SK-N-MC (cell line): Measurements from ENCODE around the gene RHBDD2.

ENCODE experiments used
- DNase-seq: peaks from one replicate; pipeline ENCODE4 v3.0.0-alpha.2; 2011; ENCODE audit warnings: low read depth, low spot score
- H3K27ac ChIP-seq: fragments of 200-600 bp; sonication (generic); 2 replicates; pipeline ENCODE4 v1.5.1; 2016; ENCODE audit warnings: mixed run types
- H3K36me3 ChIP-seq: fragments of 200-600 bp; sonication (generic); 2 replicates; pipeline ENCODE4 v1.6.1; 2017; ENCODE audit warnings: antibody characterized with exemption, low read length, mixed read lengths; ENCODE audit not compliant: insufficient read depth
- H3K4me3 ChIP-seq: fragments of 200-600 bp; sonication (generic); 2 replicates; pipeline ENCODE4 v1.5.1; 2016
- H3K9ac ChIP-seq: fragments of 200-600 bp; sonication (generic); 2 replicates; pipeline ENCODE4 v1.8.0; 2017; ENCODE audit warnings: mixed run types, mixed read lengths; ENCODE audit not compliant: insufficient read length
- H3K9me3 ChIP-seq: fragments of 200-600 bp; sonication (generic); 2 replicates; pipeline ENCODE4 v1.6.1; 2017; ENCODE audit warnings: low read depth, mild to moderate bottlenecking, antibody characterized with exemption, low read length, moderate library complexity, mixed read lengths
- EZH2 ChIP-seq: fragments of 200-600 bp; sonication (generic); IDR thresholded peaks from one replicate; pipeline ENCODE4 v1.6.1; 2017; ENCODE audit warnings: antibody characterized with exemption
- FOXP2 ChIP-seq: optimal IDR thresholded peaks from 2 replicates; pipeline ENCODE3; 2011; ENCODE audit warnings: mild to moderate bottlenecking, moderate library complexity; ENCODE audit not compliant: insufficient read depth; ENCODE audit errors: extremely low read length, control extremely low read depth
- POLR2AphosphoS5 ChIP-seq: IDR thresholded peaks from 2 replicates; pipeline ENCODE4 v1.6.1; 2012; ENCODE audit warnings: mild to moderate bottlenecking, low read depth, low read length, borderline replicate concordance

RHBDD2 gene

DNA sequence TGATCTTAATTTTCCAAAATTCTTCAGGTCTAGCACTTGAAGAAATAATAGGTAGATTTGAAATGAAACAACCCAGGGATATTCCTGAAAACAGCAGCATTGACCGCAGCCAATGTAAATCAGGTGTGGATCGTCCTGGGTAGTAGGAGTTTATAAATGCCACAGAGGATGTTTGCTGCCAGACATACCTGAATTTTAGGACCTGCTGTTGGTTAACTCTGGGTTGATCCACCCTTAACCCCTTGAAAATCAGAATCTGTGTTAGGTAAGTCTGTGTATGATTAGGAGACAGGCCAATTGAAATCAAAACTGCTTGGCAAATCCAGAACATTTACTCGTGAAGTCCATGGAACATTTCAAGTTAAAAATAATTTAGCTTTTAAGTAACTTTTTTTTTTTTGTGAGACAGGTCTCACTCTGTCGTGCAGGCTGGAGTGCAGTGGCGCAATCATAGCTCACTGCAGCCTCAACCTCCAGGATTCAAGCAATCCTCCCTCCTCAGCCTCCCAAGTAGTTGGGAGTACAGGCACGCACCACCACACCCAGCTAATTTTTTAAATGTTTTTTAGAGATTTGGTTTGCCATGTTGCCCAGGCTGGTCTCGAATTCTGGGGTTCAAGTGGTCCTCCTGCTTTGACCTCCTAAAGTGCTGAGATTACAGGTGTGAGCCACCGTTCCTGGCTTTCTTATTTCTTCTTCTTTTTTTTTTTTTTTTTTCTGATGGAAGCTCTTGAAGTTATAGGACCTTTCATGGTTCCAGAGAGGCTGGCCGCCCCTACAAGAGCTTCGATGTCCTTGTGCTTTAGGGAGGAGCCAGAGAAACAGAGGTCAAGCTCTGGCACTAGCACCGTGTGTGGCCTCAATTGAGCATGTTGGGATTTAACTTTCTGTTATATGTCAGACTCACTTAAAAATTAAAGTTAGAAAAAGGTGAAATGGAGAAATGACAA, 38.1 kb downstream of the RHBDD2 start:
- no peak overlapping the region for H3K27ac ChIP-seq

DNA sequence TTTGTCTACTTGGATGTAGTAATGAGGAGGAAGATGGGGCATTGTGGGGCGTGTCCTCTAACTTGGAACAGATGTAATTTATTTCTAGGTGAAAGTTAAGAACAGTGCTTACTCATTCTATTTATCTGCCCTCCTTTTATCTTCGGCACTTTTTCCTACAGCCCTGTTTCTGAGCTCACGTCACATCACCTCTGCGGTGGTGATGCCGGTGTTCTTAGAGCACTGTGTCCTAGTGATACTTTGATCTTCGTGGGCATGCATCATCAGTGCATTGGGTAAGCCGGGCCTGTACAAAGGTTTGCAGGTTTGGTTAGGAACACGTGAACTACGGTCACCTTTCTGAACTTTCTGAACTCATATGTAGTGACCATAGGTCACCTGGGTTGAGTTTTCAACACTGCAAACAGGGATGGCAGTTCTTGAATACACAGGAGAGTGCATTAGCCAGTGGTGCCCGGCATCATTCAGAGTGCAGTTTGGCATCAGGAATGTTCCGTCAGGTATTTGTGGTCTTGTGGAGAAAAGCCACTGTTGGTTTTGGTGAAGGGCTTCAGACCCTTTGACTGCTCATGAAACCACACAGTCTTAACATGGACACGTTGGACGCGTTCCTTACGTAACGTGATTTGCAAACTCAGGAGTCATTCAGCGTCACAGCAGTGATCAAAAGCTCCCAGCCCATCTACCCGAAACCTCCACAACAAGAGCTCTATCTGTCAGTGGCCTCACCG, 41.8 kb downstream of the RHBDD2 start:
- H3K9ac ChIP-seq, result no peak overlapping the region
- H3K36me3 ChIP-seq, result no peaks in the 10 kb centered on the region
- TF ChIP-seq POLR2AphosphoS5, result no peak
- TF ChIP-seq EZH2, result no peak
- TF ChIP-seq FOXP2, result no peak
- DNase-seq, result no peak
- no peak overlapping the region for H3K4me3 ChIP-seq
- no peak overlapping the region for H3K27ac ChIP-seq
- H3K9me3 ChIP-seq, result no peaks in the 10 kb centered on the region

More for the DNA sequence above, 38.1 kb downstream of the RHBDD2 start:
- no peak for DNase-seq
- Histone ChIP-seq H3K36me3 (no peaks in the 10 kb centered on the region), H3K9me3 (no peaks in the 10 kb centered on the region), H3K4me3 (peak overlapping the region; percentile 96), H3K9ac (no peak overlapping the region)
- TF ChIP-seq POLR2AphosphoS5, result no peak
- no peak for TF ChIP-seq FOXP2
- TF ChIP-seq EZH2, result no peak

DNA sequence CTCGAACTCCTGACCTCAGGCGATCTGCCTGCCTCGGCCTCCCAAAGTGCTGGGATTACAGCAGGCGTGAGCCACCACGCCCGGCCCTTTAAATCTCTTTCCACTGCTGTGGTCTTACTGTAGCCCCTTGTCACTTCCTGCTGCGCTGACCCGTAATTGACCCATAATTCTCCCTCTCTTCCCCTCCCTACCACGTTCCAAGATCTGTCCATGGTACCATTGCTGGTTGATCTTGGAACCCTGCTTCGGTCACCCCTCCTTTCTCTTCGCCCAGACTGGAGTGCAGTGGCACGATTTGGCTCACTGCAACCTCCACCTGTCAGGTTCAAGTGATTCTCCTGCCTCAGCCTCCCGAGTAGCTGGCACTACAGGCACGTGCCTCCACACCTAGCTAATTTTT, 42.6 kb downstream of the RHBDD2 start:
- no peaks in the 10 kb centered on the region for H3K36me3 ChIP-seq
- DNase-seq, result no peak
- no peak overlapping the region for H3K27ac ChIP-seq
- H3K9me3 ChIP-seq, result no peaks in the 10 kb centered on the region
- H3K4me3 ChIP-seq, result no peak overlapping the region
- no peak for TF ChIP-seq EZH2
- no peak overlapping the region for H3K9ac ChIP-seq

DNA sequence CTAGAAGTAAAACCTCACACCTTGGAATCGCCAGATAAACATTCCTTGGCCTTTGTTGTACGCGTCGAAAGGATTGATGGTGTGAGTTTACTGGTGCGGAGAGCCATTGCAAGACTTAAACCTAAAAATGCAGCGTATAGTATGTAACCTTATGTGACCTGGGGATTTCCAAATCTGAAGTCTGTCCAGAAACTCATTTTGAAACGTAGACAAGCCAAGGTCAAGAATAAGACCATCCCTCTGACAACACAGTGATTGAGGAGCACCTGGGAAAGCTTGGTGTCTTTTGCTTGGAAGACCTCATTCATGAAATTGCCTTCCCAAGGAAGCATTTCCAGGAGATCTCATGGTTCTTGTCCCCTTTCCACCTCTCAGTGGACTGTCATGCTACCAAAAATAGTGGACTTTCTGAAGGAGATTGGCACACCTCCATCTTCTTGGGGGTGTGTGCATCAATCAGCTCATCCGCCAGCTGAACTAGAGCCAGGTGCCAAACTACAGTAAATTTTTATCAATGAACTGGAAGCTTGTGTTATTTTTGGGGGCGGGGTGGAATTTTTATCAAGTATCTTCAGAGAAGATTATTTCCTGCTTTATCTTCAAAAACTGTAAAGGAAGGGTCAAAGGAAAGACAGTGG, 44.3 kb downstream of the RHBDD2 start:
- Histone ChIP-seq H3K36me3 (no peaks in the 10 kb centered on the region), H3K9me3 (no peaks in the 10 kb centered on the region), H3K27ac (no peak overlapping the region), H3K9ac (no peak overlapping the region), H3K4me3 (no peak overlapping the region)
- no peak for TF ChIP-seq EZH2
- TF ChIP-seq FOXP2, result no peak
- no peak for TF ChIP-seq POLR2AphosphoS5
- DNase-seq, result no peak

DNA sequence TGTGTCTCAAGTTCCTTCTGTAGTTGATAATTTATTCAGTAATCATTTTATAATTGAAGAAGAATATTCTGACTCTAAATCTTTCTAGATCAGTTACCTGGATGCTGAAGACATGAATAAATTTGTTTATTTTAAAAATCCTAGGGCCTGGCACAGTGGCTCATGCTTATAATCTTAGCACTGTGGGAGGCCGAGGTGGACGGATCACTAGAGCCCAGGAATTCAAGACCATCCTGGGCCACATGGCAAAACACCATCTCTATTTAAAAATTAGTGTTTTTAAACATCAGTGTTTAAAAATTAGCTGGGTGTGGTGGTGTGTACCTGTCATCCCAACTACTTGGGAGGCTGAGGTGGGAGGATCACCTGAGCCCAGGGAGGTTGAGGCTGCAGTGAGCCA, 45.4 kb downstream of the RHBDD2 start:
- no peak for DNase-seq
- no peak overlapping the region for H3K4me3 ChIP-seq
- no peak overlapping the region for H3K9ac ChIP-seq
- no peak for TF ChIP-seq EZH2
- TF ChIP-seq POLR2AphosphoS5, result no peak
- no peaks in the 10 kb centered on the region for H3K36me3 ChIP-seq
- no peak overlapping the region for H3K27ac ChIP-seq
- no peaks in the 10 kb centered on the region for H3K9me3 ChIP-seq

DNA sequence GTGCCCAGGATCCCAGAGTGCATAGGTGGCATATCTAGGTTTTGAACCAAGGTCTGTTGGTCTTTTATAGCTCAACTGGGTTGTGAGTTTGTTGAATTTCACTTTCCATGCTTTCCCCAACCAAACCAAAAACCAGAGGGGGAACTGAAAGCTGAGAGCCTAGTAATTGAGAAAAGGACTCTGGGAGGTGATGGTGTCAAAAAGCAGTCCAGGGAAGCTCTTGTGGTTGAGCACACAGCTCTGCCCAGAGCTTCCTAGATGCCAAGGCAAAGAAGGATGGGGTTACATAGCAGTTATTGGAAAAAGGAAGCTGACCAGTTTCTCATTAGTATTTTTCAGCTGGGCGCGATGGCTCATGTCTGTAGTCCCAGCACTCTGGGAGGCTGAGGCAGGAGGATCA, 46.1 kb downstream of the RHBDD2 start:
- Histone ChIP-seq H3K36me3 (no peaks in the 10 kb centered on the region), H3K9ac (no peak overlapping the region), H3K9me3 (no peaks in the 10 kb centered on the region), H3K4me3 (no peak overlapping the region), H3K27ac (no peak overlapping the region)
- no peak for DNase-seq
- TF ChIP-seq POLR2AphosphoS5 (no peak), EZH2 (no peak), FOXP2 (no peak)

DNA sequence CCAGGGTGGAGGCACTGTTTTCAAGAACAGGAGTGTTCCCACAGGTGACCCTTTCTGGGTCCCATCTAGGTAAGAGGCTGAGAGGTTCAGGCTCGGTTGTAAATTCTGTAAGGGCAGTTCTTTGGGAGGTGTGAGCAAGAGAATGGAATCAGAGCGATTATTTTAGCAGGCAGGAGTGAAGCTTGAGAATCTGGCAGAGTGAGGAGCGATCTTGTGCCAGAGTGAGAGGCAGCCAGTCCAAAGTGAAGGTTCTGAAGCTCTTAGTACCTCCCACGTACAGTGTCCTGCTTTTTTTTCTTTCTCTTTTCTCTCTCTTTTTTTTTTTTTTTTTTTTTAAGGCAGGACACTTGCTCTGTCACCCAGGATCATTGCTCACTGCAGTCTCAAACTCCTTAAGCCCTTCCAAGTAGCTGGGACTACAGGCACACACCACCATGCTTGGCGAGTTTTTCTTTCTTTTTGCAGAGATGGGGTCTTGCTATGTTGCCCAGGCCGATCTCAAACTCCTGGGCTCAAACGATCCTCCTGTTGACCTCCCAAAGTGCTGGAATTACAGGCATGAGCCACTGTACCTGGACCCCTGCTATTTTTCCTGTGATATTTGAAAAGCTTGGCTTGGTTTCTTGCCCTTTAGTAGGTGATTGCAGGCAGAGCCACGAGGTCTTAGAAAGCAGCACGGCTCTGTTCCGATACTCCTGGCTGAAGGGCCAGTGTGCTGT, 47.0 kb downstream of the RHBDD2 start:
- TF ChIP-seq EZH2 (no peak), POLR2AphosphoS5 (no peak), FOXP2 (no peak)
- no peak overlapping the region for H3K4me3 ChIP-seq
- no peak overlapping the region for H3K27ac ChIP-seq
- DNase-seq, result no peak
- H3K36me3 ChIP-seq, result no peaks in the 10 kb centered on the region
- H3K9me3 ChIP-seq, result no peaks in the 10 kb centered on the region
- H3K9ac ChIP-seq, result no peak overlapping the region

DNA sequence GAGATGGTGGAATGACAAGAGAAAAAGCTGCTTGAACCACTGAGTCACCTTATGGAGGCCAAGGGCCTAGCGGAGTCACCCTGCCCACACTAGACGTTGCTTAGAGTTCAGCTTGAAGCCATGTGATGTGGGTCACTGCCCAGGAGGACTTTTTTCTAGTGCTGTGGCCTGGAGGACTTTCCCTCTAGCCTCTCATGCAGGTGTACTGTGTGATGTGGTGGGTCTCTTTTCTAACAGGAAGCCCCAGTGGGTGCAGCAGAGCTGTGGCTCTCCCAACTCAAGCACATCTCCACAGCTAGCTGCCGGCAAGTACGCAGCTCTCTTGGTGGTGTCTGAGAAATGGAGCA, 49.7 kb downstream of the RHBDD2 start:
- Histone ChIP-seq H3K4me3 (no peak overlapping the region), H3K27ac (no peak overlapping the region), H3K36me3 (no peaks in the 10 kb centered on the region), H3K9ac (no peak overlapping the region), H3K9me3 (no peaks in the 10 kb centered on the region)
- no peak for TF ChIP-seq FOXP2
- no peak for TF ChIP-seq EZH2
- no peak for TF ChIP-seq POLR2AphosphoS5
- no peak for DNase-seq
